NB4 (cell line): ENCODE data around the gene PIK3C2G.

Experiments
- CTCF ChIP-seq: IDR thresholded peaks from one replicate; pipeline ENCODE4 v1.5.1; 2012; ENCODE audit warnings: low read depth, low read length
- MAX ChIP-seq: IDR thresholded peaks from 2 replicates; pipeline ENCODE4 v1.6.1; 2011; ENCODE audit warnings: low read depth, low read length
- POLR2A ChIP-seq: IDR thresholded peaks from 2 replicates; pipeline ENCODE4 v1.6.1; 2011; ENCODE audit warnings: mild to moderate bottlenecking; ENCODE audit not compliant: insufficient read length; ENCODE audit errors: extremely low read depth

GRCh38 chr12:18646286-18646890, 385.1 kb downstream of the PIK3C2G start:
- TF ChIP-seq POLR2A (no peak), CTCF (no peak), MAX (no peak)
